ENCODE data around the gene CSPG4.

CSPG4 gene

DNA sequence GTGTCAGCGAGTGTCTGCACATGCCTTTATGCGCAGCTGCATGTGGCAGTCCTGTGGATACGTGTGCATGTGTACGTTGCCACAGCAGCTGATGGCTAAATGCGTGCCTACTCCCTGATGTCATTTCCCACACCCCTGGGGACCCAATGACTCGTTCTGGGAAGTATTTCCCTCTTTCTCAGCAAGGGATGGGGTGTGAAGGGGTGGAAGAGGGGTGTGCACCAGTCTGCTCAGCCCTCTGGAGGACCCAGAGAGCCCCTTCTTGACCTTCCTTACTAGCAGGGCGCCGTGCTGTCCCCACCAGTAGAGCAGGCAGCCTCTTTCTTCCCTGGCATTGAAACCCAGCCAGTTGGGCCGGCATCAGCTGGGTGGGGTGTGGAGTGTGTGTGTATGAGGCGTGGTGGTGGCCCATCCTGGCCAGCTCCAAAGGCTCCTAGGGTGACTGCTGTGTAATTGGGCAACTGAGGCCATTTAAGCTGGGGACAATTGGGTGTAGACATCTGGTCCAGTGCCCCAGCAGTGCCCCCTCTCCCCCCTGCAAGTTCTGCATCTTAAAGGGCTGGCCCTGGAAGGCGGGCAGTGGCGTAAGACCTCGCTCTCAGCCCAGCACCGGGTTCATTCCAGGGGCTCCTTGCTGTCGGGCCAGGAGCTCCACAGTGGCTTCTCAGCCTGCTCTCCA, 45.7 kb downstream of the CSPG4 start:
- no peak for DNase-seq

DNA sequence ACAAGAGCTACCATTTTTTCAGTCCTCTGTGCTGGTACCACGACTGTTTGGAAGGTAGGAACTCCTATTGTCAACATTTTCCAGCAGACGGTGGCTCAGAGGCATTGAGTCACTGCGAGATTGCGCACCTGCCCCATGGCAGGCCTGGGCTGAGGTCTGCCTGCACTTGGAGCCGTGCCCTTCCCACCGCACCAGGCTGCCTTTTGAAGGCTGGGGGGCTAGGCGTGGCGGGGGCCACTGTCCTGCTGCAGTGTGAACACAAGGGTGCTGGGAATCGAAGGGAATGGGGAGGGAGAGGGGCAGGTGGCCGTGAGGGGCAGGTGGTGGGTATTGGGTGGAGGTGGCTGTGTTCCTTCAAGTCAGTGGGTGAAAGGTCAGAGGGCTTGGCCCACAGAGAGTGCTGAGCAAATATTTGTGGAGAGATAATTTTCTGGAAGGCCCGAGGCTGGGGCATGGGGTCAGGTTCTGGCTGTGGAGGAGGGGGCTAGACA, 48.7 kb downstream of the CSPG4 start:
- DNase-seq = no peak

DNA sequence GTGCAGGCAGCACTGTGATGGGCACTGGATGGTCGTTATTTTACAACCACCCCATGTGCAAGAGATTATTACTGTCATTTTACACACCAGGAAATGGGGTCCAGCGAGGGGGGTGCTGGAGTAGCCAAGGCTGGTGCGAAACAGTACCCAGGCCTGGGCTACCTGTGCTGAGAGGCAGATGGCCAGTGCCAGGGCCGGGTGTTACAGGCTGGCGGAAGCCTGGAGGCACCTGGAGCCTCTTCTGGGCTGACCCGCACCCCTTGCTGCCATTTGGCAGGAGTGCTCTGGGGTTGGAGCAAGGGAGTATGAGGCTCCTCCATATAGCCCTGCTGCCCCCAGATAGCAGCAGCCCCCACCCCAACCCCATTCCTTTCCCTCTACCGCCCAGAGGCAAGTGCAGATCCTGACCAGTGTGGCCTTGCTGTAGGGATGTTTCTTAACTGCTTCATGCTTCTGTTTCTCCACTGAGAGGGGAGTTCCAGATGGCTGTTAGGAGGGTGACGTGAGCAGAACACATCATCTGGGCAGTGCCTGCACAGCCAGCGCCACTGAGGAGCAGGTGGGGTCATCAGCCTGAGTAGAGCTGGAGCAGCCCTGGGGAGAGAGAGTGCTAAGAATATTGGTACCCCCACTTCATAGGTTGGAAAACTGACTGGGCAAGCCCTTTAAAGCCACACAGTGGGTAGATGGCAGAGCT, 49.7 kb downstream of the CSPG4 start:
- no peak for DNase-seq

DNA sequence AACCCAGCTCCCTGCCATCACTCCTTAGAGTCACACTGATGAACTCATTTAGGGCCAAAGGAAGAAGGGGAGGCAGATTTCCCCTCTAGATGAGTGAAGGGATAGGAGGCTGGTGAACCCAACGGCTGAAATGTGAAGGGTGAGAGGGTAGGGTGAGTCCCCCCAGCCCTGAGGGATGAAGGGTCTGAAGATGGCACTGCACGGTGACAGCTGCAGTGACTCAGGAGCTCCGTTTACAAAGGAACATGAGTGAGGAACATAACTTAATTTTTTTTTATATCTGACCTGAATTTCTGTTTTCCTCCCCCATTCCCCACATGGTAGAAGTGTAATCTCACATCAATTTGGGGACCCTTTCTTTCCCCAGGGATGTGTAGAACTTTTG, 50.9 kb downstream of the CSPG4 start:
- DNase-seq = no peak

DNA sequence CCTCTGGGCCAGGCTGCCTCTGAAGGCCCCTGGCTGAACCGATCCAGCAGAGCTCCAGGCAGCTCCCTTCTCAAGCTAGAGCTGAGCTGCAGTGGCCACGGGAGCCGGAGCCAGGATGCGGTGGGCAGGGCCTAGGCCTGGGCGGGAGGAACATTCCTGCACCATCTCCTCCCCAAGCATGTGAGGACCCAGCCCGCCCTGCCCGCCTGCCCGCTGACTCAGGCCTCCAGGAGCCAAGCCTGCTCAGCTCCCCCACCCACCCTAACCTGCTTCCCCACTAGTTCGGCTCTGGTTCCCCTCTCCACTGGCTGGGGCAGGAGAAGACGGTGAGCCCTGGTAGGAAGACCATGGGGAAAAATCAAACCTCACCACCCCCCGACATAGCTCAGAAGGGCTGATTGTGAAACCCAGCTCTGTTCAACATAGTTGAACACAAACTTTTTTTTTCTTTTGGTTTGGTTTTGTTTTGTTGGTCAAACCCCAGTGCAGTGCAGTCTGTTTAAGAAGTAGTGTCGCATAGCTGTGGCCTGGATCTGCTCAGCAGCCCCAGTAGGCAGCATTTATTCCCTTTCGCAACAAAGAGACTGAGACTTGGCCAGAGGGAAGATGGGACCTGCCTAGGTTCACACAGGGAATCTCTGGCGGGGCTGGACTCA, 51.4 kb downstream of the CSPG4 start:
- DNase-seq = no peak

DNA sequence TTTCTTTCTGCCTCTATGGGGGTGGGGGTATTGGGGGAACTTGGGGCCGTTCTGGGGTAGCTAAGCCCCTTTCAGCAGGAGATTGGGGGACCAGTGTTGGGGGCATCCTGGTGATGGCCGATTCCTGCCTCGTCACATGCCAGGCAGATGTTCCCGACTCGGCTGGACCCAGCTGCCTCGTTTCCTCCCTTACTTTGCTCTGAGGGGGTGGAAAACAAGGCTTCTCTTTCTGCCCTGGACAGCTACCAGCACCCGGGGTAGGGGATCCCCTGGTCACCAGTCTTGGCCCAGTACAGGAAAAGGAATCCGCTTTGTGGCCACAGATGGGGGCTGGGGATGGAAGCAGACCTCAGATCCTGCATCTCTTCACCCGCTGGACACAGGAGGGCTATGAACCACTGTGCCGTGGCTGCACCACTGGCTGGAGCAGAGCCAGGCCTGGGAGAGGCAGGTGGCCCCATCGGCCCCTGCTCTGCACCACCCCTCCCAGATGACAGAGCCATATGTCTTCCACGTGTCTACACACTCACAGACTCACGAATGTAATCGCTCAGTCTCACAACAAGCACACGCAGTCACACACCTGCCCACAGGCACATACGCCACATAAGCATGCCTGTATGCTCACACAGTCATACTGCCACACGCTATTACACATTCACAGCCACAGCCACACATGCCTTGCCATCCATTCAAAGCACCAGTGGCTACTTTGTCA, 52.6 kb downstream of the CSPG4 start:
- DNase-seq = no peak

DNA sequence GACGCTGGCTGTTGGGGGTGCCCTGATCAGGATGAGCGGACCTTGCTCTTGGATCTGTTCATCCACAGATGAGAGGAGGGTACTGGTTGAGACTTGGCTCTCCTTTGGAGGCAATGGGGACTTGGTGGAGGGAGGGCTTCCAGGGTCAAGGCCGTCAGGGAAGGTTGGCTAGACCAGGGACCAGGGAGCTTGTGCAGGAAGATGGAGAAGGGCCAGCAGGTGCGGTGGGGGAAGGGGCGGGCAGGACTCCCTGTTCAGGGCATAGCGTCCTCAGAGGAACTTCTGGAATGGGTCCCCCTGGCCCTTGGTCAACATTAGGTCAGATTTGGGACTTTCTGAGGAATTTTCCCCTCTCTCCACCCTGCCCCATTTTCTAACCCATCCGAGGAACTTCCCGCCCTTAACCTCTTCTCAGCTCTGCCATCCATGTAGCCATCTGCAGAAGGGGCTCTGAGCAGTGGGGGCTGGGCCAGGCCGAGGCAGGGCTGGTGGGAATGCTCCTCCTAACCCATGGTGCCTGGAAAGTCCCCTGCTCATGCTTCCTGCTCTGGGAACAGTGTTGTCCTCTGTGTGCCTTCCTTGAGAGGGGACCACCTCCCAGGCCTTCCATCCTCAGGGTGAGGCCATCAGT, 53.4 kb downstream of the CSPG4 start:
- DNase-seq = no peak

DNA sequence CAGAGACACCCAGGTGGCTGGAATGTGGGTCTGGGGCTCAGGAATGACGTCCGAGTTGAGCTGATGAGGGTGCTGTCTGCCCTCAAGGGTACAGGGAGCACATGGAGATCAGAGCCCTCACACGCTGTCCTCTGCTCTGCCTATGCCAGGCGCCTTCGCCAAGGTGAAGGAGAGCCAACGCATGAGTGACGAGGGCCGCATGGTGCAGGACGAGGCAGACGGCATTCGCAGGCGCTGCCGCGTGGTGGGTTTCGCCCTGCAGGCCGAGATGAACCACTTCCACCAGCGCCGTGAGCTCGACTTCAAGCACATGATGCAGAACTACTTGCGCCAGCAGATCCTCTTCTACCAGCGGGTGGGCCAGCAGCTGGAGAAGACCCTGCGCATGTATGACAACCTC, 55.8 kb downstream of the CSPG4 start:
- DNase-seq = no peak

DNA sequence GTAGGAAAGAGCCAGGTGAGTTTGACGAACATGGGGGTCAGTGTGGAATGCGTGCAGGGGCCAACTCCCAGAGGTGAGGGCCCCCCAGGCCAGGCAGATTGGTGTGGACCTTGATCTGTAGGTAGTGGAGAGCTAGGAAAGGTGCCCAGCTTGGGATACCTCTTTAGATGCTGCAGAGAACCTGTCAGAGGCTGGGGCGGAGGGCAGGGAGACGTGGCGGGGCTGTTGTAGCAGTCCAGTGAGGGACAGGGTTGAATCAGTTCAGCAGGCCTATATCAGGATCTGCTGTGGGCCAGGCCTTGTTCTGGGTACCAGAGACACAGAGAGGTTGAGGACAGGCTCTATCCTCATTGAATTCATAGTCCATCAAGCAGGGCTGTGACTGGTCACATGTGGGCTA, 56.3 kb downstream of the CSPG4 start:
- no peak for DNase-seq

DNA sequence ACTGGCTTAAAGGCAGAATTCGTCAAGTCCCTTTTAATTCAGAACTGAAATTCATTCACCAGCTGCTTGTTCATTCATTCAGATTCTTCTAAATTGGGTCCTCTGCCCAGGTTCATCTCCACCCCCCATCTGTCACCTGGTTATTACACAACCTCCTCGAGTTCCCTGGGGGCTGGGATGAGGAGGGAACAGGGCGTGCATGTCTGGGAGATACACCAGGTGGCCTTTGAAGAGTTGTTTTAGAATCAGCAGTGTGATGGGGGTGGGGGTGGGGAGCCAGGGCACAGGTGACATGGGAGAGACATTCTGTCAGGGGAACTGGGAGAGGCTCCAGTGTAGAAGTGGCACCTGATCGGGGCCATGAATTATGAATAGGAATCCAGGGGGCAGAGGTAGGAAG, 56.7 kb downstream of the CSPG4 start:
- no peak for DNase-seq

DNA sequence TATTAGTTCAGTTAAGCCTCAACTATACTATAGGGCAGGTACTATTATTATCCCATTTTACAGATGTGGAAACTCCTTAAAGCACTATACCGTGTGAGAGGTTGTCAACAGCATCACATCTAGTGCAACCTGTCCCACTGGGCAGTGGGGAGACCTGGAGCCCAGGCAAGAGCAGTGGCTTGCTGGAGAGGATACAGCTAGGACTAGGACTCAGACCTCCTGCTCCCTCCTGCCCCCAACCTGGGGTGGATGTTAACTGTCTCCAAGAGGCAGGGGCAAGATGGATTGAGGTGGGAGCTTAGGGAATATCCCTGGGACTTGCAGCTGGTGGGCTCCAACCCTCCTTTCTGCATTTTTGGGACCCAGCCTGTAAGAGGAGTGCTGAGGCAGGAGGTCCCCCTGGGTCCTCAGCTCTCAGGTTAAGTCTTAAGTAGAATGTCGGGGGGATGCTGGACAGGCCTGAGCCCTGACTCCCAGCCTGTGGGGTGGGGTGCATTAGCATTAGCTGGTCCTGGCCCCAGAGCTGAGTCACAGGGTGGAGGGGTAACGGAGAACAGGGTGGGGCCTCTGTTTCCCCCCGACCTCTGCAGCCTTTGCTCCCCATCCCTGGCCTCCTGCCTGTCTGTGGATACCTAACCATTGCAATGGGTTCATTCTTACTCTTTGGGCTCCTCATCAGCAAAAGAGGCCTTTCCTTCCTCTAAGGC, 58.3 kb downstream of the CSPG4 start:
- no peak for DNase-seq

DNA sequence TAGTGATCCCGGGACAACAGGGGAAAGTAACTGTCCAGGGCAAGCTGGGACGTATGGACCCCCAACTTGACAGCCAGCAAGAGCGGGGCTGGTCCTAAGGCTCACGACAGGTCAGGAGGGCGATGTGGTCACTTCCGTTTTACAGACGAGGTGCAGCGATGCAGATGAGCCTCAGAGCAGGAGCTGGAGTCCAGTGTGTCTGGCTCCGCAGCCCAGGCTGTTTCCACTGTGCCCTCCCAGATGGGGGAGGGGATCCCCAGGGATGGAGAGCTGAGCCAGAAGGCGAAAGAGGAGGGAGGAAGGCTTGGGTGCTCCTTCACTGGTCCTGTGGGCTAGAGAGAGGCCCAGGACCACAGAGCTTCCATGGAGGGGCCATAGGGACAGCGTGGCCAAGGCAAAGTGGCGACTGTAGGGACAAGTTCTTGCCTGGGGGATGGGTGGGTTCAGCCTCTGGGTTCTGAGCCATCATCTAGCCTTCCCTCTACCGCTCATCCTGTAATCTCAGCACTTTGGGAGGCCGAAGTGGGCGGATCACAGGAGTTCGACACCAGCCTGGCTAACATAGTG, 59.2 kb downstream of the CSPG4 start:
- DNase-seq = no peak

DNA sequence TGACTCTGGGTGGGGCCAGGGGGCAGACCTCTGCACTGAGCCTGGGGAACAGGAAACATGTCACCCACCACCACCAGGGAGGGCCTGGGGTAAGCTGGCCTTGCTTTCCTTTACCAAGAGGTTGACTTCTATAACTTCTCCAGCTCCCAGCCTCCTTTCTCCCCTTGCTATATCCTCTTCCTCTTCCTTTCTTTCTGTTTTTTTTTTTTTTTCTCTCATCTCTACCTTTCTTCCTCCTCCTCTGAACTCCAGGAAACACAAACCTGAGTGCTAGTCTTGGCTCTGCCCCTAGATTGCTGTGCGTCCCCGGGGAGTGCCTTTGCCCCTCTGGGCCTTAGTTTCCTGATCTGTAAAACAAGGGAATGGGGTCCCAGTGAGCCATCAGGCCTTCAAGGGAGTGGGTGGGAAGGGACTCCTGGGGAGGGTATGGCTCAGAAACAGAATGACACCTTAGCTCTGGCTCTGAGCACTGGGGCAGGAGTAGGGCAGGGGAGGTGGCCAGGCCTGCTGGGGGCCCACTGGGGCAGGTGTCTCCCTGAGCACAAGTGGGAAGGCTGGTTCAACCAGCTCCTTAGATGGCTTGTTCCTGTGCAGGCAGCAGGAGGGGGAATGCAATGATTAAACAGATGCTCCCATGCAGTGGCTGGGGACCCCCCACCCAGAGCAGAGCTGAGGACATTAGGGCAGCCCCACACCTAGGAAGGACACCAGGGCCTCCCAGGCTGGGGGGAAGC, 60.7 kb downstream of the CSPG4 start:
- DNase-seq = no peak

DNA sequence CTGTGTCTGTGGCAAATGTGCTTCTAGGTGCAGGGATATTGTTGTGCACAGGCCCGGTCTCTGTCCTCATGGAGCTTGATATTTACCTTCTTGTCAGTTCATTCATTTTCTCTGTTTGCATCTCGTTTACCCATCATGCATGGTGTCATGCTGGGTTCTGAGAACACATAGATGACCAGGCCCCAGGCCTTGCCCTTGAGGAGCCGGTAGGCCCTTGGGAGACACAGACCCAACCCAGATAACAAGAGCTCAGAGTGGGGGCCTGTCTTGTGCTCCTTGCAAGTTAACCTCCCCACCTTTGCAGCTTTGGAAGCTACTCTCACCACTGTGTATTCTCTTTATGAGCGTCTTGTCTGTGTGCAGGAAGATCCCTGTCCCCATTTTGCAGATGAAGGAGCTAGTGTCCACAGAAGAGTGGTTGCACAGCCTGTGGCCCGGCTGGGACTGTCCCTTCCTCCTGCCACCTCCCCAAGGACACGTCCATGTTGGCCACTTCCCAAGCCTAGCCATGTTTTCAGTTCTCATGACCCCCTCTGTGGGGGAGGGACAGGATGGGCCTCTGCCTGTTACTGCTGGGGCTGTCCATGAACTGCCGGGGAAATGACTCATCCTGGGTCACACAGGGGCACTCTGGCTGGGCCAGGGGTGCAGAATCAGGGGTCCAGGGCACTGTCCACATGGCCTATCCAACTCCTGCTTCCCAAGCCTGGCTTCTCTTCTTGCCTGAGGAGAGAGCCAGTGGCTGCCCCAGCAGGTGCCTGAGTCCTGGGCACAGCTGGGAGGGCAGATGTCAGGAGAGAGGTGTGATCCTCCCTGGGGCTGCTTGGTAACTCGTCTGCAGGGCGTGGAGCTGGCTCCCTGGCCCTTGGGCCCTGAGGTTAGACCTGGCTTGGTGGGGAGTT, 61.5 kb downstream of the CSPG4 start:
- no peak for DNase-seq

DNA sequence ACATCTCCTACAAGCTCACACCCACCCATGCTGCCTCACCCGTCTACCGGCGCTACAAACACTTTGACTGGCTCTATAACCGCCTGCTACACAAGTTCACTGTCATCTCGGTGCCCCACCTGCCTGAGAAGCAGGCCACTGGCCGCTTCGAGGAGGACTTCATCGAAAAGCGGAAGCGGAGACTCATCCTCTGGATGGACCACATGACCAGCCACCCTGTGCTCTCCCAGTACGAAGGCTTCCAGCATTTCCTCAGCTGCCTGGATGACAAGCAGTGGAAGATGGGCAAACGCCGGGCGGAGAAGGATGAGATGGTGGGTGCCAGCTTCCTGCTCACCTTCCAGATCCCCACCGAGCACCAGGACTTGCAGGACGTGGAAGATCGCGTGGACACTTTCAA, 62.8 kb downstream of the CSPG4 start:
- DNase-seq = no peak

DNA sequence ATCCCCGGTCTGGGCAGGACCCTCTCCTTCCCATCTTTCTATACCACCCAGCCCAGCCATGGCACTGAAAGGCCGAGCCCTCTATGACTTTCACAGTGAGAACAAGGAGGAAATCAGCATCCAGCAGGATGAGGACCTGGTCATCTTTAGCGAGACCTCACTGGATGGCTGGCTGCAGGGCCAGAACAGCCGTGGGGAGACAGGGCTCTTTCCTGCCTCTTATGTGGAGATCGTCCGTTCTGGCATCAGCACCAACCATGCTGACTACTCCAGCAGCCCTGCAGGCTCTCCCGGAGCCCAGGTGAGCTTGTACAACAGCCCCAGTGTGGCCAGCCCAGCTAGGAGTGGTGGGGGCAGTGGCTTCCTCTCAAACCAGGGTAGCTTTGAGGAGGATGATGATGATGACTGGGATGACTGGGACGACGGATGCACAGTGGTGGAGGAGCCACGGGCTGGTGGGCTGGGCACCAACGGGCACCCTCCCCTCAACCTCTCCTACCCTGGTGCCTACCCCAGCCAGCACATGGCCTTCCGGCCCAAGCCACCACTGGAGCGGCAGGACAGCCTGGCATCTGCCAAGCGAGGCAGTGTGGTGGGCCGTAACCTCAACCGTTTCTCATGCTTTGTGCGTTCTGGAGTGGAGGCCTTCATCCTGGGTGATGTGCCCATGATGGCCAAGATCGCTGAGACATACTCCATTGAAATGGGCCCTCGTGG, 63.4 kb downstream of the CSPG4 start:
- DNase-seq = no peak

DNA sequence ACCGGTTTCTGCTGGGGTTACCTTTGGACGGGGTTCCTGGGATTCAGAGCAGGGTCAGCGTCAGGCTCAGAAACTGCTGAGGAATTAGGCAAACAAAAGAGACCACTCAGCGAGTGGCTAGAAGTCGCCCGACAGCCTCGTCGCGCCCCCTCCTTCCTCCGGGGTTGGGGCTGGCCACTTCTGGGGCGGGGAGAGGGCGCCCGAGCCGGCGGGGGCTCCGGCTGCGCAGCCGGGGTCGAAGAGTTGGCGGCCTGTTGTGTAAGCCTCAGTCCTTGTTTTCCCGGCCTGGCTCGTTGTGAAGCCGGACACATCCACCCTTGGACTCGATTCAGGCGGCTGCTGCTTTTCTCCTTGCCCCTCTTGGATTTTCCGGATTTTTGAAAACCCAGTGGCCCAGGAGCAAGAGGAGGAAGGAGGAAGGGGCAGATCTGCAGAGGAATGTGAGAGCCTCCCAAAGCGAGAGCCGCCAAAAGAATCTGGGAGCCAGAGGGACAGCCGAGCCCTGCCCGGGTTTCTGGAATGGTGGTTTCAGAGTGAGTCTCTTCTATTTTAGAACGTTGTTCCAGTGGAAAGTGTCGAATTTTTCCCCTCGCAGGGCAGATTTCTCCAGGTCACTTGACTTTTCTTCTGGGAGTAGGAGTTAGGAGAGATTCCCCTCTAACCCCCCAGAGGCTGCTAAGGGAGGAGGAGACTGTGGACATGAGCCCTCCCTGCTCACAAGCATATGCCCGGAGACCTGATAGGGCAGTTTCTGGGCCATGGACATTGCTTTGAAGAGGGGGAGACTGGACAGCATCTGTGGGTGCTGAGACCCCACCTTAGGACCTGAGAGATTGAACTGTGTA, 64.3 kb downstream of the CSPG4 start:
- no peak for DNase-seq

DNA sequence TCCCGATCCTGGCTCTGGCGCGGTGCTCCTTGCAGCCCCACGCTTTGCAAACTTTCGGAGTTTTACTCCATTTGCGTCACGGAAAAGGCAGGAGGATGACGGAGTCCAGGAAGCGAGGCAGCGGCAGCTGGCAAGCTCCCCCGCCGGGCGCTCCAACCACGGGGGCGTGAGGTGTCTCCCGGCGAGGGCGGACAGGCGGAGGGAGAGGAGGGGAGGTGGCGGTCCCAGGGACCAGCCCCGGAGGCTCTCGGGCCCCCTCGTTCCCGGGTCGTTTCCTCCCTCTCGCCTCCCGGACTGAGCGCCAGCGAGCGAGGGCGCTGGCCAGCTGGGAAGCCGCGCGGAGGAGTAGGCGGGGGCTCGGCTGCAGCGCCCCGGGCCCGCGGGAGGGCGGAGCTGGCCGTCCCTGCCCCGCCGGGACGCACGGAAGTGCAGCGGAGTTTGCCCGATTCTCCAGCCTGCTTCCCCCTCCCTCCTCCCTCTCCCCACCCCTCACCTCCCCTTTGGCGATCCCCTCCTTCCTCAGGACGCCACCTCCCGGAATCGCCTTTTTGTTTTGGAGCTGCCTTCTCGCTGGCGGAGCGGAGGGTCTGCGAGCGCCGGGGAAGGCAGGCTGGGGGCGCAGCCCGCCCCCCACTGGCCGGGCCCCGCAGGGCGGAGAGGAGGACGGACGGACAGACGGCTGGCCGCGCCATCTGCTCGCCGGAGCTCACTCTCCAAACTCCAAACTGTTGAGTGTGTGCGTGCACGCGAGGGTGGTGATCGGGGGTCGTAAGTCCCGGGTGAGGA, 65.1 kb downstream of the CSPG4 start, which contains the start of gene SNX33:
Gene SNX33 (plus strand): TSS at position 543 of the 786 bp plus-strand sequence. CDS start 1,191 bp downstream, outside the sequence.
- DNase-seq = no peak
